Keratinocyte (primary cell): Measurements from ENCODE around the gene MMP23B. TPM values are rescaled to one million over a fixed set of nuclear protein-coding genes. Genes with fewer than 3 reads are reported as not detected.
"Not testable (repeated sequence)": the region's sequence is repeated elsewhere in the genome, so short reads cannot be mapped to it uniquely, and the experiment has no call there.

Source experiments
- DNase-seq: peaks from one replicate; pipeline ENCODE4 v3.0.0-alpha.2; 2011; ENCODE audit warnings: low read depth, missing footprints, low spot score
- FAIRE-seq: peaks from 2 replicates; lab custom pipeline; 2011; peaks lifted over from hg19 to GRCh38; lab: Jason Lieb, UNC
- H2AFZ ChIP-seq: 2 replicates; pipeline ENCODE4 v1.6.0; 2012; ENCODE audit warnings: low read length, control low read depth, inconsistent platforms; ENCODE audit not compliant: control insufficient read depth
- H3K27ac ChIP-seq: 2 replicates; pipeline ENCODE4 v1.5.1; 2011; ENCODE audit warnings: low read length; ENCODE audit not compliant: control insufficient read depth, insufficient read depth
- H3K27me3 ChIP-seq: 3 replicates; pipeline ENCODE4 v1.6.0; 2011; ENCODE audit warnings: low read length; ENCODE audit not compliant: control insufficient read depth, insufficient read depth; ENCODE audit errors: extremely low read depth
- H3K36me3 ChIP-seq, 2 experiments: 2 replicates in 1 of 2; 3 replicates in 1 of 2; pipeline ENCODE4 v1.5.1; 2011; ENCODE audit warnings: low read length in 2 of 2, mild to moderate bottlenecking in 1 of 2; ENCODE audit not compliant: control insufficient read depth in 2 of 2, insufficient read depth in 2 of 2; ENCODE audit errors: extremely low read depth in 1 of 2
- H3K4me1 ChIP-seq: 3 replicates; pipeline ENCODE4 v1.5.1; 2011; ENCODE audit warnings: low read length; ENCODE audit not compliant: control insufficient read depth, insufficient read depth; ENCODE audit errors: extremely low read depth
- H3K4me2 ChIP-seq: 3 replicates; pipeline ENCODE4 v1.6.0; 2011; ENCODE audit warnings: low read depth, low read length; ENCODE audit not compliant: control insufficient read depth, insufficient read depth; ENCODE audit errors: extremely low read depth
- H3K4me3 ChIP-seq, 3 experiments: fragments of 200-600 bp in 1 of 3; sonication (generic) in 1 of 3; 2 replicates in 2 of 3; 3 replicates in 1 of 3; pipeline ENCODE4 v1.5.1; 2011 to 2016; ENCODE audit warnings: low read length in 3 of 3, mild to moderate bottlenecking in 3 of 3, control low read depth in 2 of 3, inconsistent platforms in 1 of 3, low read depth in 1 of 3, mixed read lengths in 1 of 3, mixed run types in 1 of 3, moderate library complexity in 1 of 3; ENCODE audit not compliant: control insufficient read depth in 2 of 3, insufficient read depth in 2 of 3; ENCODE audit errors: extremely low read depth in 1 of 3
- H3K79me2 ChIP-seq: 2 replicates; pipeline ENCODE4 v1.6.0; 2012; ENCODE audit warnings: low read length; ENCODE audit not compliant: control insufficient read depth, insufficient read depth
- H3K9ac ChIP-seq: 3 replicates; pipeline ENCODE4 v1.6.0; 2011; ENCODE audit warnings: low read length; ENCODE audit not compliant: control insufficient read depth, insufficient read depth; ENCODE audit errors: extremely low read depth
- H3K9me1 ChIP-seq: 3 replicates; pipeline ENCODE4 v1.6.0; 2011; ENCODE audit warnings: low read length; ENCODE audit not compliant: control insufficient read depth, insufficient read depth; ENCODE audit errors: extremely low read depth
- H3K9me3 ChIP-seq: 2 replicates; pipeline ENCODE4 v1.5.1; 2012; ENCODE audit warnings: low read depth, low read length; ENCODE audit not compliant: control insufficient read depth
- H4K20me1 ChIP-seq: 3 replicates; pipeline ENCODE4 v1.6.0; 2011; ENCODE audit warnings: low read length; ENCODE audit not compliant: control insufficient read depth, insufficient read depth; ENCODE audit errors: extremely low read depth
- EZH2 ChIP-seq: IDR thresholded peaks from one replicate; pipeline ENCODE4 v1.6.1; 2012; ENCODE audit warnings: inconsistent platforms, mild to moderate bottlenecking, low read length, moderate library complexity
- dilution Hi-C: fragments of 300-500 bp; cut with MboI; formaldehyde crosslinking; loops from one replicate; pipeline ENCODE4 v1.7.0; 2020; ENCODE audit warnings: low sequenced_read_pairs; ENCODE audit not compliant: extremely low pct_ligation_motif_present
- polyA plus RNA-seq, 5 experiments: library from polyadenylated mRNA; depleted of rRNA in 3 of 5; stranded (reverse) in 3 of 5; stranded (forward) in 1 of 5; unstranded in 1 of 5; fragments of >200 nt; gene quantifications; 1 replicate in 1 of 5; 2 replicates in 3 of 5; 3 replicates in 1 of 5; pipeline versions ENCODE4 v1.2.1 to v1.2.3, GENCODE V29; 2011 to 2012; ENCODE audit warnings: missing spikeins in 2 of 5, low read depth in 1 of 5, low replicate concordance in 1 of 5
- TF ChIP-seq, protein P1 (sequence below), 3 experiments: IDR thresholded peaks in 1 of 3; conservative IDR thresholded peaks in 1 of 3; optimal IDR thresholded peaks in 1 of 3; 2 replicates in 2 of 3; 3 replicates in 1 of 3; pipeline versions ENCODE3 to v1.5.1; 2011; ENCODE audit warnings: low read length in 3 of 3, mild to moderate bottlenecking in 3 of 3, moderate library complexity in 2 of 3, control low read depth in 1 of 3, inconsistent platforms in 1 of 3; ENCODE audit not compliant: insufficient read depth in 2 of 3; ENCODE audit errors: extremely low read depth in 1 of 3

Gene MMP23B
- polyA plus RNA-seq, 1 donor (not counting 4 experiments of a cell fraction or from before 2014, with no cell fraction given) = not detected

DNA sequence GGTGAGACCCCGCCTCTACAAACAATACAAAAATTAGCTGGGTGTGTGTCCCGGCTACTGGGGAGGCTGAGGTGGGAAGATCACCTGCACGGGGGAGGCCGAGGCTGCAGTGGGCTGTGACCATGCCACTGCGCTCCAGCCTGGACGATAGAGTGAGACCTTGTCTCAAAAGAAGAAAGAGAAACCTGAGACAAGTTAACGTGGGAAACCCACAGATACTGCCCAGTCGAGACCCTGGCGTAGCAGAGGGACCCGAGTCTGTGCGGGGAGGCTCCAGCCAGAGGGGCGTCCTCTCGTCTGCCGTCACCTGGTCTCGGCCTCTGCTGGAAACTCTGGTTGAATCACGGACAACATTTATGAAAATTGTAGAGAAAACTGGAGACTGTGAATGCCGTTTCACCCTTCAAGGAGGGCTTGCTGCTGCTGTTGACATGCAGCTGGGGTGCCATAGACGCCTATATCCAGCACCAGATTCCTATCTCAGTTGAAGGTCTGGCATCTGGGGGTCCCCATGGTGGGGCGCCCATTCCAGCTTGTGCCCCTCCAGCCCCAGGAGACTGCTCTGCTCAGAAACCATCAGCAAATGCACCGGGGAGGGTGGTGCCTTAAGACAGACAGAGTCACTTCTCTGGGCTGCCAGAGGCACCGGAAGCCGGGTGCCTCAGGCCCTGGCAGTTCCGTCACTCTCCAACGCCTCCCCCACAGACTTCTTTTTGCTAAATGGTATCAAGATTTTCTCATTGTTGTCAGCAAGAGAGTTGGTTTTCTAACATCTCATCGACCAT is 40.4 kb downstream of the MMP23B start:
- no peak overlapping the region for H3K4me3 ChIP-seq
- dilution Hi-C loops = no loop called here
- H3K9me1 ChIP-seq = no peaks in the 10 kb centered on the region
- TF ChIP-seq EZH2 = no peak
- TF ChIP-seq, protein P1, sequence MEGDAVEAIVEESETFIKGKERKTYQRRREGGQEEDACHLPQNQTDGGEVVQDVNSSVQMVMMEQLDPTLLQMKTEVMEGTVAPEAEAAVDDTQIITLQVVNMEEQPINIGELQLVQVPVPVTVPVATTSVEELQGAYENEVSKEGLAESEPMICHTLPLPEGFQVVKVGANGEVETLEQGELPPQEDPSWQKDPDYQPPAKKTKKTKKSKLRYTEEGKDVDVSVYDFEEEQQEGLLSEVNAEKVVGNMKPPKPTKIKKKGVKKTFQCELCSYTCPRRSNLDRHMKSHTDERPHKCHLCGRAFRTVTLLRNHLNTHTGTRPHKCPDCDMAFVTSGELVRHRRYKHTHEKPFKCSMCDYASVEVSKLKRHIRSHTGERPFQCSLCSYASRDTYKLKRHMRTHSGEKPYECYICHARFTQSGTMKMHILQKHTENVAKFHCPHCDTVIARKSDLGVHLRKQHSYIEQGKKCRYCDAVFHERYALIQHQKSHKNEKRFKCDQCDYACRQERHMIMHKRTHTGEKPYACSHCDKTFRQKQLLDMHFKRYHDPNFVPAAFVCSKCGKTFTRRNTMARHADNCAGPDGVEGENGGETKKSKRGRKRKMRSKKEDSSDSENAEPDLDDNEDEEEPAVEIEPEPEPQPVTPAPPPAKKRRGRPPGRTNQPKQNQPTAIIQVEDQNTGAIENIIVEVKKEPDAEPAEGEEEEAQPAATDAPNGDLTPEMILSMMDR (optimal IDR thresholded peaks at IDR 0.05 in 1 of 3, IDR thresholded peaks at IDR 0.05 in 1 of 3, conservative IDR thresholded peaks at IDR 0.05 in 1 of 3; ENCODE audit: extremely low read depth in 1 of 3, insufficient read depth in 2 of 3, low read length in 3 of 3) = no peak
- no peaks in the 10 kb centered on the region for H3K27me3 ChIP-seq
- no peak overlapping the region for H3K9ac ChIP-seq
- FAIRE-seq = no peak
- H3K79me2 ChIP-seq = no peaks in the 10 kb centered on the region
- no peaks in the 10 kb centered on the region for H4K20me1 ChIP-seq
- no peak overlapping the region for H3K4me2 ChIP-seq
- DNase-seq = no peak
- no peaks in the 10 kb centered on the region for H3K4me1 ChIP-seq
- H3K36me3 ChIP-seq = peaks cover 0 to 5% of the 10 kb centered on the region in 2 experiments
- H3K9me3 ChIP-seq = no peaks in the 10 kb centered on the region
- no peak overlapping the region for H3K27ac ChIP-seq
- H2AFZ ChIP-seq = no peak overlapping the region

DNA sequence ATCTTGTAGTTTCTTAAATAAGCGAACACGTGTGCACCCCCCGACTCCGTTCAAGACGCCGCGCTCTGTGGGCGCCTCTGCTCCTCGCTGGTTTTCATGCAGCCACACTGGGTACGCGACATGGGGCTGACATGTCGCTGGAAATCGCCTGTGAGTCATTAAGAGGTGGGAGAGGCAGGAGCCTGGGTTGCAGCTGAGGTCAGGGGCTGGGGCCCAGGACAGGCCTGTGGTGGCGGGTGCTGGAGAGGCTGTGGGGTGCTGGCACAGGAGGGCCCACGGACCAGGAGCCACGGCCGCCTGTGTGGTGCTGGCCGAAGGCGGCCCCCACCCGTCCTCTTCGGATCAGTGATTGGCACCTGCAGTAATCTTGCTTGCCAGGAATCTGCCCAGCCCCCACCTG is 42.8 kb downstream of the MMP23B start:
- H3K4me3 ChIP-seq, H2AFZ ChIP-seq, H3K27ac ChIP-seq, H4K20me1 ChIP-seq, H3K27me3 ChIP-seq, H3K9ac ChIP-seq, H3K36me3 ChIP-seq, H3K4me2 ChIP-seq, H3K9me3 ChIP-seq, DNase-seq, FAIRE-seq, dilution Hi-C loops, H3K9me1 ChIP-seq, H3K4me1 ChIP-seq, H3K79me2 ChIP-seq: not testable (repeated sequence)

DNA sequence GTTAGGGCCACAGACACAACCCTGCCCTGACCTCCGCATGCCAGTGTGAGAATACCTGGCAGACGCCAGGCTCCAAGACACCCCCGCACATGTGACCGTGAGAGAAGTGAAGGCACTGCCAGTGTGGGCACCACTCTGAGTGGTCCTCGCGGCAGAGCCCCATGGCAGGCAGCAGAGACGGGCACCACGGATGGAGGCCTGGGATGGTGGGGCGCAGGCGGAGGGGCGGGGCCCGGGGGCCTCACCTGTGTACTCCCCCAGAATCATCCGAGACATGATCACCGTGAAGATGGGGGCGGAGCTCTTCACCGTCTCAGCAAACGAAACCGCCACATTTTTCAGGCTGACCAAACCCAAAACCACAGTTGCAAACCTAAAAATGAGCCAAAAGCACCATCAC is 43.2 kb downstream of the MMP23B start:
- H3K4me2 ChIP-seq, H3K79me2 ChIP-seq, H3K4me1 ChIP-seq, H3K9ac ChIP-seq, H3K9me3 ChIP-seq, H3K27ac ChIP-seq, DNase-seq, FAIRE-seq, H3K4me3 ChIP-seq, H3K9me1 ChIP-seq, H3K27me3 ChIP-seq, H3K36me3 ChIP-seq, dilution Hi-C loops, H2AFZ ChIP-seq, H4K20me1 ChIP-seq: not testable (repeated sequence)

DNA sequence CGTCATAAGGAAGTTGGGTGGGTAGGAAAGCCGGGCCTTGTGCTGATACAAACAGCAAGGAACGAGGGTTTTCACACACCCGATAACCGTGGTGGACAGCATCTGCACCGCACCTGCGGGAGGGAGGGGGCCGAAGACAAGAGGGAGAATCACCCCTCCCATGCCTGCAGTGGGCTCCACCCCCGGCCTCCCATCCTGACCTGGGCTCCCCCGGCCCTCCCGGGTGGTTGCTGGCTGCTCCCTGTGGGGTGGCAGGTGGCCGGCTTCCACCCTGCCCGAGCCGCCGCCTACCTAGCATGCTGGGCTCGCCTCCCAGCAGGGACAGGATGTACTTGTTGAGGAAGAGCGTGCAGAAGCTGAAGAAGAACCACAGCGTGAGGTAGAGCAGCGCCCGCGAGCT is 44.1 kb downstream of the MMP23B start:
- H3K27ac ChIP-seq, H3K79me2 ChIP-seq, H4K20me1 ChIP-seq, H3K4me2 ChIP-seq, dilution Hi-C loops, H3K27me3 ChIP-seq, DNase-seq, H3K9me1 ChIP-seq, H3K4me1 ChIP-seq, H2AFZ ChIP-seq, H3K9ac ChIP-seq, H3K4me3 ChIP-seq, H3K9me3 ChIP-seq, FAIRE-seq, H3K36me3 ChIP-seq: not testable (repeated sequence)
